Left lung (tissue), 10 donors: Measurements from ENCODE around the gene COMMD2. TPM values are rescaled to one million over a fixed set of nuclear protein-coding genes. Genes with fewer than 3 reads are reported as not detected.

Experiments
- ATAC-seq: fragments of 200-7000 bp; cut with Tn5 transposase; one replicate; pipeline ENCODE4 v1.9.1; 2020; ENCODE audit warnings: moderate library complexity
- DNase-seq, 4 donors: peaks; one replicate each; pipeline ENCODE4 v3.0.0-alpha.2; 2013 to 2020
- H3K27ac ChIP-seq, 2 donors: fragments of 200-600 bp; sonication (generic) in 1 of 2; one replicate each; pipeline versions ENCODE4 v1.5.0 to v1.8.0; 2020 to 2021
- H3K27me3 ChIP-seq, 2 donors: fragments of 200-600 bp; sonication (generic) in 1 of 2; one replicate each; pipeline versions ENCODE4 v1.5.0 to v1.8.0; 2020 to 2021
- H3K36me3 ChIP-seq, 2 donors: fragments of 200-600 bp; sonication (generic) in 1 of 2; one replicate each; pipeline versions ENCODE4 v1.5.0 to v1.8.0; 2020 to 2021
- H3K4me1 ChIP-seq, 2 donors: fragments of 200-600 bp; one replicate each; pipeline ENCODE4 v1.8.0; 2021
- H3K4me3 ChIP-seq, 2 donors: fragments of 200-600 bp; sonication (generic) in 1 of 2; one replicate each; pipeline versions ENCODE4 v1.5.0 to v1.8.0; 2020 to 2021; ENCODE audit warnings: mild to moderate bottlenecking in 1 of 2
- H3K9me3 ChIP-seq, 2 donors: fragments of 200-600 bp; sonication (generic) in 1 of 2; one replicate each; pipeline versions ENCODE4 v1.5.0 to v1.8.0; 2020 to 2021
- CTCF ChIP-seq, 2 donors: fragments of 200-600 bp; sonication (generic) in 1 of 2; IDR thresholded peaks; one replicate each; pipeline versions ENCODE4 v1.5.0 to v1.8.0; 2021; ENCODE audit warnings: antibody characterized with exemption in 2 of 2
- intact Hi-C, 2 donors: fragments of 100-400 bp; cut with DNase I; formaldehyde crosslinking; loops; one replicate each; pipeline versions ENCODE4 v1.11.2 to v1.14.2; 2022
- polyA plus RNA-seq, 6 donors: library from polyadenylated mRNA; unstranded; fragments of 120-200 nt; gene quantifications; one replicate each; pipeline ENCODE4 v1.2.1, GENCODE V29; 2013; ENCODE audit not compliant: insufficient read length in 6 of 6
- total RNA-seq, 2 donors: library from RNA; stranded (reverse); fragmentation: NEBNext Ultra II Directional; extraction: Animal tissue kit (Norgen Biotek cat#: 25700); gene quantifications; one replicate each; pipeline ENCODE4 v1.2.1, GENCODE V29; 2021
- donor health status: DM: no; HTN: yes; CAD: no.
- donor health status: DM: no; HTN: no; CAD: no.

Gene COMMD2
- total and polyA plus RNA-seq, 8 donors, result 43.1 to 63.8 (median 57.2) TPM

- intact Hi-C loops, result no loop called here
- peak overlapping the region; percentile 68 to 86 for H3K4me3 ChIP-seq
- no peaks in the 10 kb centered on the region for H3K27me3 ChIP-seq
- H3K36me3 ChIP-seq, result peaks cover 0 to 29% of the 10 kb centered on the region in 2 donors
- no peak for DNase-seq
- no peaks in the 10 kb centered on the region for H3K9me3 ChIP-seq
- TF ChIP-seq CTCF (IDR thresholded peaks at IDR 0.05), result no peak
- H3K27ac ChIP-seq, result peak overlapping the region in 1 of 2 donors; percentile 78
- H3K4me1 ChIP-seq, result peaks cover 0 to 24% of the 10 kb centered on the region in 2 donors
- peak; percentile 58 for ATAC-seq
These were observed 738 bp downstream of the COMMD2 start for GRCh38 chr3:149751551-149751950.

GRCh38 chr3:149744606-149745005 lies 7.7 kb downstream of the COMMD2 start:
- Histone ChIP-seq H3K27me3 (no peaks in the 10 kb centered on the region), H3K4me3 (no peak overlapping the region), H3K27ac (no peak overlapping the region), H3K36me3 (peaks cover 0 to 77% of the 10 kb centered on the region in 2 donors), H3K4me1 (peaks cover 0 to 3% of the 10 kb centered on the region in 2 donors), H3K9me3 (no peaks in the 10 kb centered on the region)
- intact Hi-C loops, result no loop called here
- DNase-seq (peak in 1 of 4 donors; percentile 11), ATAC-seq (peak; percentile 93)
- no peak for TF ChIP-seq CTCF (IDR thresholded peaks at IDR 0.05)

GRCh38 chr3:149744151-149744550 lies 8.1 kb downstream of the COMMD2 start:
- H3K4me1 ChIP-seq, result peaks cover 0 to 3% of the 10 kb centered on the region in 2 donors
- intact Hi-C loops, result no loop called here
- no peak overlapping the region for H3K27ac ChIP-seq
- no peaks in the 10 kb centered on the region for H3K9me3 ChIP-seq
- TF ChIP-seq CTCF (IDR thresholded peaks at IDR 0.05), result no peak
- DNase-seq, result no peak
- H3K4me3 ChIP-seq, result no peak overlapping the region
- H3K36me3 ChIP-seq, result peaks cover 0 to 78% of the 10 kb centered on the region in 2 donors
- no peaks in the 10 kb centered on the region for H3K27me3 ChIP-seq
- peak; percentile 45 for ATAC-seq

- Histone ChIP-seq H3K9me3 (no peaks in the 10 kb centered on the region), H3K27ac (no peak overlapping the region), H3K4me3 (no peak overlapping the region), H3K36me3 (peaks cover 0 to 32% of the 10 kb centered on the region in 2 donors), H3K4me1 (no peaks in the 10 kb centered on the region), H3K27me3 (no peaks in the 10 kb centered on the region)
- ATAC-seq (no peak), DNase-seq (no peak)
- intact Hi-C loops, result no loop called here
- TF ChIP-seq CTCF (IDR thresholded peaks at IDR 0.05), result no peak
These were observed 12.9 kb downstream of the COMMD2 start for GRCh38 chr3:149739396-149739795.

GRCh38 chr3:149738876-149739275 lies 13.4 kb downstream of the COMMD2 start:
- H3K4me1 ChIP-seq, result no peaks in the 10 kb centered on the region
- no peaks in the 10 kb centered on the region for H3K27me3 ChIP-seq
- no peaks in the 10 kb centered on the region for H3K9me3 ChIP-seq
- peaks cover 0 to 32% of the 10 kb centered on the region in 2 donors for H3K36me3 ChIP-seq
- no peak overlapping the region for H3K4me3 ChIP-seq
- no peak overlapping the region for H3K27ac ChIP-seq
- ATAC-seq, result no peak
- intact Hi-C loops, result no loop called here
- TF ChIP-seq CTCF (IDR thresholded peaks at IDR 0.05), result no peak
- no peak for DNase-seq
